Left colon (tissue), 2 donors: ENCODE measurements around the gene TRPM3. TPM values are rescaled to one million over a fixed set of nuclear protein-coding genes. Genes with fewer than 3 reads are reported as not detected.

ENCODE experiments used
- ATAC-seq: fragments of 200-7000 bp; cut with Tn5 transposase; one replicate; pipeline ENCODE4 v1.9.1; 2020; ENCODE audit warnings: mild to moderate bottlenecking, moderate library complexity
- DNase-seq, 2 donors: peaks; one replicate each; pipeline ENCODE4 v3.0.0-alpha.2; 2020
- intact Hi-C, 2 donors: fragments of 100-400 bp; cut with DNase I in 1 of 2; cut with micrococcal nuclease in 1 of 2; formaldehyde crosslinking; loops; one replicate each; pipeline versions ENCODE4 v1.11.2 to v1.14.0; 2022; cut with DNase I, micrococcal nuclease
- total RNA-seq, 2 donors: library from RNA; stranded (reverse); fragmentation: NEBNext Ultra II Directional; extraction: Animal tissue kit (Norgen Biotek cat#: 25700); gene quantifications; one replicate each; pipeline ENCODE4 v1.2.1, GENCODE V29; 2021
- donor health status: DM: no; HTN: no; CAD: no.
- donor health status: DM: yes; HTN: yes; CAD: no.

The TRPM3 gene
- total RNA-seq, 2 donors from 2014 or later = 0.22 to 0.73 TPM

- intact Hi-C loops = no loop called here
- no peak for ATAC-seq
- no peak for DNase-seq
Measured at GRCh38 chr9:70614786-70615463, 506.5 kb downstream of the TRPM3 start.

- intact Hi-C loops = no loop called here
- ATAC-seq (no peak), DNase-seq (no peak)
Measured at GRCh38 chr9:70613024-70613768, 508.2 kb downstream of the TRPM3 start.

- intact Hi-C loops = no loop called here
- no peak for DNase-seq
- no peak for ATAC-seq
Measured at GRCh38 chr9:70610287-70610644, 511.2 kb downstream of the TRPM3 start.

- ATAC-seq (no peak), DNase-seq (peak in 1 of 2 donors; percentile 19)
- intact Hi-C loops = loop anchor here (5.0 to 10.0 kb wide), 3 partner anchors 255 to 505 kb away; no protein-coding TSS in a partner anchor
Measured at GRCh38 chr9:70609542-70610286, 511.7 kb downstream of the TRPM3 start.

- intact Hi-C loops = loop anchor here (5.0 to 10.0 kb wide), 3 partner anchors 254 to 504 kb away; no protein-coding TSS in a partner anchor
- no peak for ATAC-seq
- DNase-seq = no peak
Measured at GRCh38 chr9:70609011-70609410, 512.4 kb downstream of the TRPM3 start.

GRCh38 chr9:70607926-70608325 is 513.5 kb downstream of the TRPM3 start:
- intact Hi-C loops = loop anchor here (5.0 to 10.0 kb wide), 3 partner anchors 253 to 503 kb away; no protein-coding TSS in a partner anchor
- no peak for ATAC-seq
- no peak for DNase-seq

- no peak for ATAC-seq
- no peak for DNase-seq
- intact Hi-C loops = loop anchor here (5.0 to 10.0 kb wide), 3 partner anchors 253 to 503 kb away; no protein-coding TSS in a partner anchor
Measured at GRCh38 chr9:70607329-70607728, 514.1 kb downstream of the TRPM3 start.

- intact Hi-C loops = loop anchor here (5.0 to 10.0 kb wide), 3 partner anchors 186 to 498 kb away; no protein-coding TSS in a partner anchor
- no peak for ATAC-seq
- no peak for DNase-seq
Measured at GRCh38 chr9:70603020-70603411, 518.4 kb downstream of the TRPM3 start.

GRCh38 chr9:70602321-70603019 is 519.0 kb downstream of the TRPM3 start:
- intact Hi-C loops = loop anchor here (5.0 to 10.0 kb wide), 3 partner anchors 185 to 498 kb away; no protein-coding TSS in a partner anchor
- DNase-seq (peak in 1 of 2 donors; percentile 47), ATAC-seq (peak; percentile 87)

GRCh38 chr9:70601000-70601951 is 520.1 kb downstream of the TRPM3 start:
- intact Hi-C loops = loop anchor here (5.0 to 10.0 kb wide), 3 partner anchors 184 to 496 kb away; no protein-coding TSS in a partner anchor
- ATAC-seq = peak; percentile 86

GRCh38 chr9:70600506-70600905 is 520.9 kb downstream of the TRPM3 start:
- no peak for ATAC-seq
- DNase-seq = peak in 1 of 2 donors; percentile 50
- intact Hi-C loops = loop anchor here (5.0 to 10.0 kb wide), 3 partner anchors 183 to 496 kb away; no protein-coding TSS in a partner anchor

More at GRCh38 chr9:70601000-70601951, 520.1 kb downstream of the TRPM3 start:
- peak; percentile 78 to 93 for DNase-seq

- ATAC-seq (no peak), DNase-seq (no peak)
- intact Hi-C loops = no loop called here
Measured at GRCh38 chr9:70597886-70598285, 523.5 kb downstream of the TRPM3 start.

- intact Hi-C loops = no loop called here
- ATAC-seq = no peak
- DNase-seq = no peak
Measured at GRCh38 chr9:70595211-70595610, 526.2 kb downstream of the TRPM3 start.

GRCh38 chr9:70594386-70594944 is 527.0 kb downstream of the TRPM3 start:
- intact Hi-C loops = no loop called here
- no peak for DNase-seq
- ATAC-seq = no peak

- intact Hi-C loops = no loop called here
- no peak for ATAC-seq
- no peak for DNase-seq
Measured at GRCh38 chr9:70593241-70593640, 528.2 kb downstream of the TRPM3 start.

- intact Hi-C loops = no loop called here
- ATAC-seq = no peak
- no peak for DNase-seq
Measured at GRCh38 chr9:70590315-70590677, 531.1 kb downstream of the TRPM3 start.
